GM18511 (cell line): ENCODE data around the gene EXOG.

Source experiments
- ATAC-seq: cut with Tn5 transposase; IDR thresholded peaks from one replicate; pipeline ENCODE4 v1.9.1; 2021; ENCODE audit warnings: mild to moderate bottlenecking, moderate library complexity; ENCODE audit not compliant: unreplicated experiment

Gene EXOG

GRCh38 chr3:38472342-38472741 is 23.8 kb upstream of the EXOG start:
- no peak for ATAC-seq

DNA sequence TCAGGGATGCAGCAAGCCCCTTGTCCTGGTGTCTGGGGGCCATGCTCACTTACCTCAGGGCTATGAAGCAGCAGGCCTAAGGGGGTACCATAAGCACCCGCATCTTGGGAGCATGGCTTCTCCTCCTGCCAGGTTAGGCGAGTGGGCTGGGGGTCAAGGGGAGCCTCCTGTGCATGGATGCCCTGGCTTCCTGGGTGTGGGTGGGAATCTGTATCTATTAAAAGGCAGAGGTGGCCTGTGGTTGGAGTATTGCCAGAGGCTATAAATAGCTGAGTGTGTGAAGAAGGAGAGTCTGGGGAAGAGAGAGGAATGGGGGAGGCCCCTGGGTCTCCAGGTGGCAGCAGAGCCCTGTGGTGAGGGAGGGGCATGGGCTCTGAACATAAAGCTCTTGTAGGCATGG is 22.9 kb upstream of the EXOG start:
- ATAC-seq: no peak

DNA sequence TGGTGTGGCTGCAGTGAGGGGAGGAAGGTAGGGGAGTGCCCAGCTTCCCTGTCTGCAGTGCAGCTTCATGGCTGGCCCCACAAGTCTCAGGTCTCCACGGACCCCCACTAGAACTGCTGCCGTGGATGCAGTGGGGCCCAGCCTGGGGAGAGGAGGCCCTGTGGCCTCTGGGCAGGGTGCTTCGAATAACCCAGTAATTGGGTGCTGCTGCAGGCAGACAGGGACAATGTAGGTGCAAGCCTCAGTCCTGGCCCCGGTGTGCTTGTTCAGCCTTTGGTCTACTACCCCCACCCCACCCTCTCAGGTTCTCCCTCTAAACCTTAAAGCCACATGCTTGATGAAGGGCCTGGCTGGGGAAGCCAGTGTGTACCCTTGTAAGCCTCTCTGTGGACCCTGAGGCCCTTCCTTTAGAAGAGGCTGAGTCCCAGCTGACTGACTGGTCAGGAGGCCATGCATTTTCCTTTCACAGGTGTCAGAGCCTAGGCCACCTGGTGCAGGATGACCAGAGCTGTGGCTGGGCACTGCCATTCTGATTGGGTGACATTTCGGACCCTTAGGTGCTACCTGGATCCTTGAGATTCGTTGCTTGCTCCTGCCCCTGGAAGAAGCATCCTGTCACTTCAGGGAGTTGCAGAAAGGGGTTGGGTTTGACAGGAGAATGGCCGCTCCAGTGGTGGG is 21.1 kb upstream of the EXOG start:
- no peak for ATAC-seq

GRCh38 chr3:38475716-38476115 is 20.4 kb upstream of the EXOG start:
- no peak for ATAC-seq

DNA sequence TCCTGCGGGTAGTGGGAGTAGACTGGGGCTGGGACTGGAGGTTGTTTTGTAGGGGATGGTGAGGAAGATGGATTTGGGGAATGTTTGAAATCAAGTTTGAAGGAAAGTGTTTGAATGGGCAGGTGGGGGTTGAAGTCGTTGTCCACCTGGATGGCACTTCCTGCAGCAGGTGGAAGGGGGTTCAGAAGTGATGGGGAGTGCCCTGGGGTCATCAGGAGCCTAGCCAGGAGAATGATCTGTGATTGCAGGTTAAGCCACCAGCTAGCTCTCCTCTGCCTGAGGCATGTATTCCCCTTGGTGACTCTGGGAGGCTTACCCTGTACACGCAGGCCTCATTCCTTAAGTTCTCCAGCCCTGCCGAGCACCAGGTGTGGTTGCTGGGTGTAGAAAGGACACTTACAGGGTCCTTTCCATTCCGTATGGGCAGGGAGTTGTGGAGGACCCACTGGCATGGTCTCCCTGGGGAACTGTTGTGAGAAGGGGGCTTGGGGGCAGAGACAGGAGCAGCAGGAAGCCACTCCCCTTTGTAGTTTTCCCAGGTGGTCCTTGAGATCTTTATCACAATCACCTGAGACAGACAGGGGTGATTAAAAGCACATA is 19.9 kb upstream of the EXOG start:
- no peak for ATAC-seq

DNA sequence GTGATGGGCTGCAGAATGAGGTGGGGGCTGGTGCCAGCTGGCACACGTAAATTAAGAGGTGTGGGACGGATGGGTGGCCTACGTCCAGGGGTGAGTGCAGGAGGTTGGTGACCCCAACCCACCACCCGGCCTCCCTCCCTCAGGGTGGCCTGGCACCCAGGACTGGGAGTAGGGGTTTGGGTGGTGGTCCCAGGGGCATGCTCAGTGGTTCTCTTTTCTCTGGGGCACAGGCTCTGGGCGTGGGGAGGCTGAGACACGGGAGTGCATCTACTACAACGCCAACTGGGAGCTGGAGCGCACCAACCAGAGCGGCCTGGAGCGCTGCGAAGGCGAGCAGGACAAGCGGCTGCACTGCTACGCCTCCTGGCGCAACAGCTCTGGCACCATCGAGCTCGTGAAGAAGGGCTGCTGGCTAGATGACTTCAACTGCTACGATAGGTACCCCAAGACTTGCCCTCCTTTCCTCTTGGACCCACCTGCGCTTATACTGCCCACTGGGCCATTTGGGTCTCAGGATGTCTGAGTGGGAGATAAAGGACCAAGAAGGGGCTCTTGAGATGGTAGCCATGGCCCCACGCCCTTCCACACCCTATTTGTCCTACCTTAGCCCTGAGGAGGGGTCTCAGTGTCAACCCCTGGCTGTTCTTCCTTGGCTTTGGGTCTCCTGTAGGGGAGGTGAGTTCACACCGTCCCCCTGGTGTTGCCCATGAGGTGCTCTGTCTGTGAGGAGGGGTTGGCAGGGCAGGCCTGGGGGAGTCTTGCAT is 18.9 kb upstream of the EXOG start:
- ATAC-seq: no peak

DNA sequence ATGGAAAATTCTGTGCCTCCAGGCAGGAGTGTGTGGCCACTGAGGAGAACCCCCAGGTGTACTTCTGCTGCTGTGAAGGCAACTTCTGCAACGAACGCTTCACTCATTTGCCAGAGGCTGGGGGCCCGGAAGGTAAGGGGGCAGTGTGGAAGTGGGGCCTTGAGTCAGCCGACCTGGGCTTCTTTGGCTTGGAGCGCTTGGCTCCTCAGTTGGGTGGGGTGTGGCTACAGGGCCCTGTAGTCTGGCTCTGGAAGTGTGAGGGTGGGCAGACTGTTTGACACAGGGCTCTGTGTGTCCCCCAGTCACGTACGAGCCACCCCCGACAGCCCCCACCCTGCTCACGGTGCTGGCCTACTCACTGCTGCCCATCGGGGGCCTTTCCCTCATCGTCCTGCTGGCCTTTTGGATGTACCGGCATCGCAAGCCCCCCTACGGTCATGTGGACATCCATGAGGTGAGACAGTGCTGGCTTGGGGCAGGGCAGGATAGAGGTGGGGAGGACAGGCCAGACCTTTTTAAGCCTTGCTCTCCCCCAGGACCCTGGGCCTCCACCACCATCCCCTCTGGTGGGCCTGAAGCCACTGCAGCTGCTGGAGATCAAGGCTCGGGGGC is 18.2 kb upstream of the EXOG start:
- no peak for ATAC-seq

DNA sequence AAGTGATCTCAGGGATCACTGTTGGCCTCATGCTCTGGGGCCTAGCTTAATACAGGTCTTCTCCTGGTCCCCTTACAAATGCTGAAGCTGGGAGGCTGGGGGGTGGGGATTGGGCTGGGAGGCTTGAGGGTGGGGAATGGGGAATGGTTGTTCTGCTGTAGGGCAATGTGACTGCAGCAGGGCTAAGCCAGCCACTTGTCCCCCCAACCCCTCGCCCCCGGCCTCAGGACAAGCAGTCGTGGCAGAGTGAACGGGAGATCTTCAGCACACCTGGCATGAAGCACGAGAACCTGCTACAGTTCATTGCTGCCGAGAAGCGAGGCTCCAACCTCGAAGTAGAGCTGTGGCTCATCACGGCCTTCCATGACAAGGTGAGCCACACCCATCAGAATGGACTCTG is 17.2 kb upstream of the EXOG start:
- ATAC-seq: no peak

- ATAC-seq: no peak
Observed at GRCh38 chr3:38479431-38480092, 16.6 kb upstream of the EXOG start.

GRCh38 chr3:38480093-38480445 is 16.1 kb upstream of the EXOG start:
- ATAC-seq: no peak

DNA sequence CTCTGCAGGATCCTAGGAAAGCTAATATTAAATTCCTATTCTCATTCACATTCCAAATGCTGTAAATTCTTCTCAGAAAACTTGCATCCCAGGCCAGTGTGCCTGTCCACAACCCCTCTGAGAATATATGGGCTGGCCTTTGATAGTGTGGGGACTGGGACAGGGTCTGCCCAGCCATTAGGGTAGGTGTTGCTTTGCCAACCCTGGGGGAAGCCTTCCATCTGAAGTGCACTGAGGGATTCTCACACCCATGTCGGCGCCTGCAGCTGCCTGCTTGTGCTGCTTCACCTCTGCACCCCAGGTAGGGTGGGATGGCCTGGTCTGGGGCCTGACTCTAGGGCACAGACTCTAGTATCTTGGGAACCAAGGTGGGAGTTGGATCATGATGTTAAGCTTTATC is 15.2 kb upstream of the EXOG start:
- no peak for ATAC-seq

DNA sequence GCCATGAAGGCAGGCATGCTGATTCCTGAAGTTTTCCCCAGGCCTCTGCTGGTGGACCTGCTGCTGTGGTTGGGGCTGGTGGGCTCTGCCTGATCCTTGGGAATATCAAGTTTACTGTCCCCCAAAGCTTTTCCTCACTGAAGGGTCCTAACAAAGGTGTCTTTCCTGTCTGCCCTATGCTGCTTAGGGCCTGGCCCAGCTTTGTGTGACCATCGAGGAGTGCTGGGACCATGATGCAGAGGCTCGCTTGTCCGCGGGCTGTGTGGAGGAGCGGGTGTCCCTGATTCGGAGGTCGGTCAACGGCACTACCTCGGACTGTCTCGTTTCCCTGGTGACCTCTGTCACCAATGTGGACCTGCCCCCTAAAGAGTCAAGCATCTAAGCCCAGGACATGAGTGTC is 13.2 kb upstream of the EXOG start:
- no peak for ATAC-seq

- peak; percentile 96 for ATAC-seq
Observed at GRCh38 chr3:38487323-38487722, 8.8 kb upstream of the EXOG start.

GRCh38 chr3:38488949-38489348 is 7.2 kb upstream of the EXOG start:
- no peak for ATAC-seq

DNA sequence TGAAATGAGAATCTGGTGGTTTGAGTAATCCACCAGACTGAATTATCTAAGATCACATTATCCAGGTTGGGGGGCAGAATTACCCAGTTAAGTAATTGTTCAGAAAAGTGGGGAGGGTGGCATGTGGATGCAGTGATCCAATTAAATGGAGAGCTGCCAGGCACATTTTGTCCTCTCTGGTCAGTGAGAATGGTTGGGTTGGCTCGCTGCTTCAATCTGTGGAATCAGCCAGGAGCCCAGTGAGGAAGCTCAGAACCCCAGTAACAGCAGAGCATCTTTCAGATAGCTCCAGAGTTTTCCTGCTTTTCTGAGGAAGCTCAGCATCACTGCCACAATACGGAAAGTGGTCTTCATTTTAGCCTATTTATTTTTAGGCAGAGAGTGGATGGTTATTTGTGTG is 6.4 kb upstream of the EXOG start:
- ATAC-seq: no peak

- no peak for ATAC-seq
Observed at GRCh38 chr3:38490281-38491030, 5.7 kb upstream of the EXOG start.

- ATAC-seq: no peak
Observed at GRCh38 chr3:38491215-38491614, 4.9 kb upstream of the EXOG start.

GRCh38 chr3:38493031-38493430 is 3.1 kb upstream of the EXOG start:
- ATAC-seq: no peak

DNA sequence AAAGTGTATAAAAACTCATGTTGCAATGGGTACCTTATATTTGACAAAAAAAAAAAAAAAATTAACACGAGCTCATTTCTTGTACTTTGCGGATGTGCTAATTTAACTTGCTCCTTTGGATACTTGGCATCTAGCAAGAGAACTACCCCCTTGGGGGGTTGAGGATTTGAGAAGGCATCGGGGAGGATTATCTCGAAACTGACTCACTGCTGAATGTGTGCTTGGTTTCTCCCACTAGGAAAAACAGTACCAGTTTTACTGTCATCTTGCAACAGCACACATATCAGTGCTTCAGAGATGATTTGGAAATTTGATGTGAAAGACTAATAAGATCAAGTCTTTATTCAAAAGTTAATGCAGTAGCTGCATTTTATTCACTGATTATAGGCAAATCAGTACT is 891 bp downstream of the EXOG start:
- ATAC-seq: no peak

GRCh38 chr3:38500688-38501417 is 4.7 kb downstream of the EXOG start:
- no peak for ATAC-seq
